ENCODE data around the gene GREB1. TPM values are rescaled to one million over a fixed set of nuclear protein-coding genes. Genes with fewer than 3 reads are reported as not detected.

Gene GREB1
- polyA plus RNA-seq, 1 donor from 2014 or later: 17.2 TPM

- no peak overlapping the region for H3K27ac ChIP-seq (ENCODE audit: low read length)
- no peaks in the 10 kb centered on the region for H3K9me3 ChIP-seq (ENCODE audit: low read length)
- H3F3A ChIP-seq (ENCODE audit: insufficient read depth, low read length, poor library complexity, severe bottlenecking): no peaks in the 10 kb centered on the region
- H3K79me2 ChIP-seq (replicated peaks; ENCODE audit: insufficient read depth, low read length): no peaks in the 10 kb centered on the region
- H4K20me1 ChIP-seq (ENCODE audit: insufficient read depth): no peaks in the 10 kb centered on the region
- no peak for TF ChIP-seq RAD21 (conservative IDR thresholded peaks at IDR 0.05)
- no peak for TF ChIP-seq REST (IDR thresholded peaks at IDR 0.05; ENCODE audit: borderline replicate concordance)
- TF ChIP-seq CTCF (IDR thresholded peaks at IDR 0.05; ENCODE audit: poor library complexity, severe bottlenecking): no peak
- TF ChIP-seq TAF1 (IDR thresholded peaks at IDR 0.05; ENCODE audit: low read depth): no peak
- no peaks in the 10 kb centered on the region for H3K36me3 ChIP-seq (ENCODE audit: insufficient read depth, low read length)
- no peak overlapping the region for H3K4me3 ChIP-seq (ENCODE audit: low read length)
- H2AFZ ChIP-seq (ENCODE audit: low read depth, low read length): no peak overlapping the region
- no peak overlapping the region for H3K9ac ChIP-seq (ENCODE audit: low read length)
- H3K4me2 ChIP-seq (ENCODE audit: low read length): no peak overlapping the region
- no peaks in the 10 kb centered on the region for H3K27me3 ChIP-seq (ENCODE audit: insufficient read depth, low read depth, low read length)
- no peaks in the 10 kb centered on the region for H3K9me2 ChIP-seq (ENCODE audit: insufficient read depth, low read length)
Measured at GRCh38 chr2:11576398-11576797, 42.6 kb downstream of the GREB1 start.

GRCh38 chr2:11577101-11577883 lies 43.4 kb downstream of the GREB1 start:
- Histone ChIP-seq H2AFZ (ENCODE audit: low read depth, low read length) (no peak overlapping the region), H3F3A (ENCODE audit: insufficient read depth, low read length, poor library complexity, severe bottlenecking) (no peaks in the 10 kb centered on the region), H3K36me3 (ENCODE audit: insufficient read depth, low read length) (no peaks in the 10 kb centered on the region), H3K9me3 (ENCODE audit: low read length) (no peaks in the 10 kb centered on the region), H4K20me1 (ENCODE audit: insufficient read depth) (no peaks in the 10 kb centered on the region), H3K9me2 (ENCODE audit: insufficient read depth, low read length) (no peaks in the 10 kb centered on the region), H3K4me3 (ENCODE audit: low read length) (no peak overlapping the region), H3K79me2 (replicated peaks; ENCODE audit: insufficient read depth, low read length) (no peaks in the 10 kb centered on the region), H3K27me3 (ENCODE audit: insufficient read depth, low read depth, low read length) (no peaks in the 10 kb centered on the region), H3K4me2 (ENCODE audit: low read length) (no peak overlapping the region), H3K9ac (ENCODE audit: low read length) (no peak overlapping the region), H3K27ac (ENCODE audit: low read length) (no peak overlapping the region)
- TF ChIP-seq EZH2 (IDR thresholded peaks at IDR 0.05; ENCODE audit: borderline replicate concordance, insufficient read depth, low read length, poor library complexity, severe bottlenecking) (no peak), EP300 (conservative IDR thresholded peaks at IDR 0.05; ENCODE audit: poor library complexity, severe bottlenecking) (no peak), SMC3 (conservative IDR thresholded peaks at IDR 0.05; ENCODE audit: poor library complexity) (no peak), RAD21 (conservative IDR thresholded peaks at IDR 0.05) (no peak), MXI1 (conservative IDR thresholded peaks at IDR 0.05; ENCODE audit: poor library complexity, severe bottlenecking) (no peak), REST (IDR thresholded peaks at IDR 0.05; ENCODE audit: borderline replicate concordance) (no peak), CTCF (IDR thresholded peaks at IDR 0.05; ENCODE audit: poor library complexity, severe bottlenecking) (no peak), TAF1 (IDR thresholded peaks at IDR 0.05; ENCODE audit: low read depth) (no peak), POLR2AphosphoS5 (IDR thresholded peaks at IDR 0.05) (no peak)

All from neural cell (in vitro differentiated cells).